NCI-H1930 (cell line): Measurements from ENCODE around the gene FARP2.

Experiments
- DNase-seq, 2 experiments: peaks; one replicate each; lab custom pipeline; 2025; lab: John Stamatoyannopoulos, UW

FARP2 gene

GRCh38 chr2:241460631-241461030 lies 104.5 kb downstream of the FARP2 start:
- DNase-seq = no peak

- DNase-seq = no peak
Measured at GRCh38 chr2:241461693-241462677, 105.9 kb downstream of the FARP2 start.

- DNase-seq = no peak
Measured at GRCh38 chr2:241463276-241464135, 107.4 kb downstream of the FARP2 start.

- no peak for DNase-seq
Measured at GRCh38 chr2:241465543-241465942, 109.5 kb downstream of the FARP2 start.

GRCh38 chr2:241466230-241466629 lies 110.1 kb downstream of the FARP2 start:
- no peak for DNase-seq

GRCh38 chr2:241467777-241468475 lies 111.8 kb downstream of the FARP2 start:
- no peak for DNase-seq

GRCh38 chr2:241468476-241468781 lies 112.3 kb downstream of the FARP2 start:
- no peak for DNase-seq

GRCh38 chr2:241469746-241470145 lies 113.7 kb downstream of the FARP2 start:
- DNase-seq = no peak

- DNase-seq = no peak
Measured at GRCh38 chr2:241473399-241473798, 117.3 kb downstream of the FARP2 start.

- no peak for DNase-seq
Measured at GRCh38 chr2:241475267-241475666, 119.2 kb downstream of the FARP2 start.

GRCh38 chr2:241478166-241478565 lies 122.1 kb downstream of the FARP2 start:
- DNase-seq = no peak

- DNase-seq = no peak
Measured at GRCh38 chr2:241479026-241479898, 123.2 kb downstream of the FARP2 start.

- no peak for DNase-seq
Measured at GRCh38 chr2:241481687-241482086, 125.6 kb downstream of the FARP2 start.

- no peak for DNase-seq
Measured at GRCh38 chr2:241482126-241482955, 126.3 kb downstream of the FARP2 start.

- no peak for DNase-seq
Measured at GRCh38 chr2:241483305-241483704, 127.2 kb downstream of the FARP2 start.

GRCh38 chr2:241485172-241485911 lies 129.3 kb downstream of the FARP2 start:
- no peak for DNase-seq

GRCh38 chr2:241489088-241489487 lies 133.0 kb downstream of the FARP2 start:
- DNase-seq = no peak

GRCh38 chr2:241489733-241490680 lies 133.9 kb downstream of the FARP2 start:
- DNase-seq = no peak
